Stimulated activated memory B cell treated with anti-CD40 and anti-IgM and Interleukin-4, amounts not matched to agents 10 μg/mL and 1 μg/mL and 100 μg/mL, for 72 hours (primary cell): Measurements from ENCODE around the gene STIM2.
A peak's percentile ranks its signal among the peaks of the same experiment; 100 is the strongest.

Experiments used
- ATAC-seq: fragments of 150-1000 bp; cut with Tn5 transposase; 2 replicates; pipeline ENCODE4 v1.10.0; 2021
- H3K27ac Mint-ChIP-seq: one replicate; pipeline ENCODE4 v1.8.0; 2022; ENCODE audit warnings: mild to moderate bottlenecking, mixed read lengths
- H3K27me3 Mint-ChIP-seq: one replicate; pipeline ENCODE4 v1.8.0; 2022; ENCODE audit warnings: mixed read lengths
- H3K36me3 Mint-ChIP-seq: one replicate; pipeline ENCODE4 v1.8.0; 2022; ENCODE audit warnings: mixed read lengths
- H3K4me1 Mint-ChIP-seq: one replicate; pipeline ENCODE4 v1.8.0; 2022; ENCODE audit warnings: mixed read lengths
- H3K4me3 Mint-ChIP-seq: one replicate; pipeline ENCODE4 v1.8.0; 2022; ENCODE audit warnings: mild to moderate bottlenecking, moderate library complexity, mixed read lengths
- H3K9me3 Mint-ChIP-seq: one replicate; pipeline ENCODE4 v1.8.0; 2022; ENCODE audit warnings: mixed read lengths

Gene STIM2

GRCh38 chr4:27000820-27001219 is 140.2 kb downstream of the STIM2 start:
- H3K36me3 Mint-ChIP-seq = peaks cover 14% of the 10 kb centered on the region
- peak; percentile 72 for ATAC-seq
- no peak overlapping the region for H3K4me3 Mint-ChIP-seq
- H3K27me3 Mint-ChIP-seq = no peaks in the 10 kb centered on the region
- H3K27ac Mint-ChIP-seq = peak overlapping the region; percentile 22
- peaks cover 24% of the 10 kb centered on the region for H3K4me1 Mint-ChIP-seq
- H3K9me3 Mint-ChIP-seq = no peaks in the 10 kb centered on the region

DNA sequence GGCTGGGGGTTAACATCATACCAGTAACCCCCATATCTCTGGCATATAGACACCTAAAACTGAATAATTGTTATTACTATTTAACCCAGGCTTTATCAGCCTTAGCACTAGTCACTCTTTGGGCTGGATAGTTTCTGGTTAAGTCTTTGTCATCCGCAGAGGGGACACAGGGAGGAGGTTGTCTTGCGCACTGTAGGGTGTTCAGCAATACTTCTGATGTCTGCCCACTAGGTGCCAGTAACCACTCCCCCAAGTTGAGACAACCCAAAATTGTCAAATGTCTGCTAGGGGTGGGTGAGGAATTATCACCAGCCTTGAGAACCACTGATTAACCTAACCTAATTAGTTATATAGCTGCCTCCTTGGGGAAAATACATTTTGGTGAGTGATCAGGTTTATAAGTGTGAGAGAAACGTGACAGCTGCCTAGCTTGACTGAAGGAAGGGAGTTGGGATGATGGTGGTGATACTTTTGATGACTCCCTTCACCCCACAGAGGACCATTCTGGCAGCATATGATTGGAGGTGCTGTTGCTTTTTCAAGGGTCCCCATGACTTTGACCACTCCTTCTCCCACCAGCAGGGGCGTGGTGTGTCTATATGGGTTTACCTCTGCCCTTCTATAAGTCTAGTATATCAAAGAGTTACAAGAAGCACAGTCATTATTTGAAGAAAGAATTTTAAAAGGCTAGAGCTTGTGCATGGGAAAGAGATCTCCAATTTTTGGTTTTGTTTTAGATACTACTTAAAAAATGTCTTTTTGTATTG is 140.9 kb downstream of the STIM2 start:
- H3K36me3 Mint-ChIP-seq = peaks cover 14% of the 10 kb centered on the region
- peaks cover 24% of the 10 kb centered on the region for H3K4me1 Mint-ChIP-seq
- no peak for ATAC-seq
- no peaks in the 10 kb centered on the region for H3K9me3 Mint-ChIP-seq
- no peaks in the 10 kb centered on the region for H3K27me3 Mint-ChIP-seq
- H3K27ac Mint-ChIP-seq = peak overlapping the region; percentile 22
- H3K4me3 Mint-ChIP-seq = no peak overlapping the region

- H3K9me3 Mint-ChIP-seq = no peaks in the 10 kb centered on the region
- no peak overlapping the region for H3K4me3 Mint-ChIP-seq
- peaks cover 17% of the 10 kb centered on the region for H3K4me1 Mint-ChIP-seq
- no peaks in the 10 kb centered on the region for H3K27me3 Mint-ChIP-seq
- peaks cover 13% of the 10 kb centered on the region for H3K36me3 Mint-ChIP-seq
- ATAC-seq = no peak
- H3K27ac Mint-ChIP-seq = peak overlapping the region; percentile 65
These were observed 143.0 kb downstream of the STIM2 start for GRCh38 chr4:27003642-27004113.

DNA sequence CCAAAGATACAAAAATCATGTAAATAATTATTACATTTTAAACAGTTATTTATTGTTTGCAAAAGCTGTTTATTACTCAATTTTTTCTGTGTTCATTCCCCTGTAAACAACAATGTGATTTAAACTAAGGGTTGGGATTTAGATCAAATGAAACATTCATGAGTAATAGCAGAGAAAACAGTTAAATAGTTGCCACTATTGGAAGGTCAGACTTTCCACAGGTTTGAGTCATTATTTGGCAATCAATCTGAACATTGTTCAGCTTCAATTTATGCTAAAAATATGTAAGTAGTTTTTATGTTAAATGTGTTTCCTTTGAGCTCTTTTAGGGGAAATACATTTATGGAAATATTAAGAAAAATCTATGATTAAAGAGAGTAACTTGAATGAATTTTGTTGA is 144.9 kb downstream of the STIM2 start:
- Mint-ChIP-seq H3K27ac (no peak overlapping the region), H3K4me1 (peaks cover 21% of the 10 kb centered on the region), H3K9me3 (no peaks in the 10 kb centered on the region), H3K27me3 (no peaks in the 10 kb centered on the region), H3K4me3 (no peak overlapping the region), H3K36me3 (peaks cover 13% of the 10 kb centered on the region)
- no peak for ATAC-seq

- Mint-ChIP-seq H3K9me3 (no peaks in the 10 kb centered on the region), H3K27ac (peak overlapping the region; percentile 57), H3K27me3 (no peaks in the 10 kb centered on the region), H3K4me3 (no peak overlapping the region), H3K4me1 (peaks cover 22% of the 10 kb centered on the region), H3K36me3 (peaks cover 13% of the 10 kb centered on the region)
- ATAC-seq = no peak
These were observed 145.4 kb downstream of the STIM2 start for GRCh38 chr4:27005905-27006590.

DNA sequence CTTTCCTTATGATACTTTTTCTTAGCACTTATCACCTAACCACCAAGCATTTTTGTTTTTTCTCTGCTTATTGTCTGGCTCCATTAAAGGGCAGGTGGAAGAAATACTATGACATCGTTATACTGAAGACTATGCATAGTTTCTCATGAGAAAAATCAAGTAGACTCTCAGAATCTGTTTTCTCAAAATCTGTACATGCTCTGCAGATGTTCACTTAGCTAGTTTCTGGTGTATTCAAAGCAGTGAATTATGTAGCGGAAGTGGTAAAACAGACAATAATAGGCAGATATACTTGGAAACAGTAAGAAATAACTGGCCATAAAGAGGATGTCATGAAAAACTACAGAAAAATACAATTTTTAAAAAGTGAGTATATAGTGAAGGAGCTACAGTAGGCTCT is 146.0 kb downstream of the STIM2 start:
- Mint-ChIP-seq H3K27me3 (no peaks in the 10 kb centered on the region), H3K9me3 (no peaks in the 10 kb centered on the region), H3K36me3 (peaks cover 18% of the 10 kb centered on the region), H3K4me3 (no peak overlapping the region), H3K27ac (peak overlapping the region; percentile 57), H3K4me1 (peaks cover 22% of the 10 kb centered on the region)
- ATAC-seq = no peak

DNA sequence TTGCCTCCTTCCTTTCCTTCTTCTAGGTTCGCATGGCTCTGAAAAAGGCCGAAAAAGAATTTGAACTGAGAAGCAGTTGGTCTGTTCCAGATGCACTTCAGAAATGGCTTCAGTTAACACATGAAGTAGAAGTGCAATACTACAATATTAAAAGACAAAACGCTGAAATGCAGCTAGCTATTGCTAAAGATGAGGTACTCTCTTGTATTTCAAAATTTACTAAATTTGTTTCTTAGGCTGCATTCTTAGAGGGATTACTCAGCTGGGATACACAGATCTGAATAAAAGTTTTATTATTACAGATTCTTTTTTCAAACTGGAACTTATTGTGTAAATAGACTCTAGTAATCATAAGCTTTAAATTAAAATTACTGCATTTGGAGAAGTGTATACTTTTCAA is 146.9 kb downstream of the STIM2 start:
- no peaks in the 10 kb centered on the region for H3K9me3 Mint-ChIP-seq
- H3K4me1 Mint-ChIP-seq = peaks cover 22% of the 10 kb centered on the region
- no peak for ATAC-seq
- H3K36me3 Mint-ChIP-seq = peaks cover 22% of the 10 kb centered on the region
- H3K27ac Mint-ChIP-seq = peak overlapping the region; percentile 57
- no peak overlapping the region for H3K4me3 Mint-ChIP-seq
- no peaks in the 10 kb centered on the region for H3K27me3 Mint-ChIP-seq

DNA sequence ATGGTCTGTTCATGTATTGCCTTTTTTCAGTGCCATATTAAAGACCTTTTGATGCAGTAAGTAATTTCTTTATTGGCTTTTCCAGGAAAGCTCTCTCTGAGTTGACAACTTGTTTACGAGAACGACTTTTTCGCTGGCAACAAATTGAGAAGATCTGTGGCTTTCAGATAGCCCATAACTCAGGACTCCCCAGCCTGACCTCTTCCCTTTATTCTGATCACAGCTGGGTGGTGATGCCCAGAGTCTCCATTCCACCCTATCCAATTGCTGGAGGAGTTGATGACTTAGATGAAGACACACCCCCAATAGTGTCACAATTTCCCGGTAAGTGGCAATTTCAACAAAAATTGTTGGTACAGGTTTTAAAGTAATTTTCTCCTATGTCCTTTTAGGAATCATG is 148.0 kb downstream of the STIM2 start:
- Mint-ChIP-seq H3K27ac (no peak overlapping the region), H3K27me3 (no peaks in the 10 kb centered on the region), H3K4me1 (peaks cover 12% of the 10 kb centered on the region), H3K4me3 (no peak overlapping the region), H3K36me3 (peaks cover 22% of the 10 kb centered on the region), H3K9me3 (no peaks in the 10 kb centered on the region)
- no peak for ATAC-seq

DNA sequence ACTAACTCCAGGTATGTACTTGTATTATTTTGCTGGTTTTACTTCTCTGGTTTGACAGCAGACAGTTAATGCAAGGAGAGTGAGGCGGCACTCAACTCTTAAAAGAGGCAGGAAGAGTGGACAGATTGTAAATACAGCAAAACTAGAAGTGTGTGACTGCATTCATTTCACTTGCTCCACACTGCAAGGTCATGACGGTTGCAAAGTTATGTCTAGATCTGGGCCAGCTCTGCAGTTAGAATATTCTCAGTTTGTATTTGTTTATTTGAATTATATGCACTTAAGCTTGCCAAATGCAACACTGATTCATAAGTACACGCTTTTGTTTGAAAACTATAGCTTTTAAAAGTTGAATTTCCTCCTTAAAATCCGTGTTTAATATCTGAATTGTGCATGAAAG is 148.9 kb downstream of the STIM2 start:
- peaks cover 5% of the 10 kb centered on the region for H3K4me1 Mint-ChIP-seq
- no peak overlapping the region for H3K4me3 Mint-ChIP-seq
- H3K27me3 Mint-ChIP-seq = no peaks in the 10 kb centered on the region
- H3K9me3 Mint-ChIP-seq = no peaks in the 10 kb centered on the region
- no peak for ATAC-seq
- no peak overlapping the region for H3K27ac Mint-ChIP-seq
- H3K36me3 Mint-ChIP-seq = peaks cover 15% of the 10 kb centered on the region

- Mint-ChIP-seq H3K4me3 (no peak overlapping the region), H3K27me3 (no peaks in the 10 kb centered on the region), H3K9me3 (no peaks in the 10 kb centered on the region), H3K36me3 (peaks cover 23% of the 10 kb centered on the region), H3K4me1 (peaks cover 5% of the 10 kb centered on the region), H3K27ac (no peak overlapping the region)
- ATAC-seq = peak; percentile 50
These were observed 149.8 kb downstream of the STIM2 start for GRCh38 chr4:27010334-27010940.

GRCh38 chr4:27011401-27011800 is 150.8 kb downstream of the STIM2 start:
- H3K27ac Mint-ChIP-seq = no peak overlapping the region
- no peaks in the 10 kb centered on the region for H3K27me3 Mint-ChIP-seq
- H3K4me1 Mint-ChIP-seq = peaks cover 5% of the 10 kb centered on the region
- H3K9me3 Mint-ChIP-seq = peaks cover 3% of the 10 kb centered on the region
- H3K36me3 Mint-ChIP-seq = peaks cover 33% of the 10 kb centered on the region
- no peak overlapping the region for H3K4me3 Mint-ChIP-seq
- no peak for ATAC-seq

DNA sequence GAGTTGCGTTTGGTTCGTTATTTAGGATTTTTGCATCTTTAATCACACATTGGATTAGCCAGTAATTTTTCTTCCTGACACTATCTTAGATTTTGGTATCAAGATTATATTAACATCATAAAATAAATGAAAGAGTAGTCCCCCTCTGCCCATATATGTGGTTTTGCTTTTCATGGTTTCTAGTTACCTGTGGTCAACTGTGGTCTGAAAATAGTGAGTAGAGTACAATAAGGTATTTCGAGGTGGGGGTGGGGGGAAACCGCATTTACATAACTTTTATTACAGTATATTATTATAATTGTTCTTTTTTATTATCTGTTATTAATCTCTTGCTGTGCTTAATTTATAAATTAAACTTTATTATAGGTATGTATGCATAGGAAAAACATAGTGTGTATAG is 152.4 kb downstream of the STIM2 start:
- ATAC-seq = no peak
- no peaks in the 10 kb centered on the region for H3K27me3 Mint-ChIP-seq
- H3K27ac Mint-ChIP-seq = no peak overlapping the region
- H3K9me3 Mint-ChIP-seq = peaks cover 3% of the 10 kb centered on the region
- H3K4me1 Mint-ChIP-seq = peaks cover 5% of the 10 kb centered on the region
- H3K36me3 Mint-ChIP-seq = peaks cover 40% of the 10 kb centered on the region
- no peak overlapping the region for H3K4me3 Mint-ChIP-seq

- no peaks in the 10 kb centered on the region for H3K4me1 Mint-ChIP-seq
- H3K27me3 Mint-ChIP-seq = no peaks in the 10 kb centered on the region
- no peak overlapping the region for H3K27ac Mint-ChIP-seq
- peaks cover 3% of the 10 kb centered on the region for H3K9me3 Mint-ChIP-seq
- H3K4me3 Mint-ChIP-seq = no peak overlapping the region
- no peak for ATAC-seq
- H3K36me3 Mint-ChIP-seq = peaks cover 57% of the 10 kb centered on the region
These were observed 155.9 kb downstream of the STIM2 start for GRCh38 chr4:27016551-27016950.

GRCh38 chr4:27017623-27018022 is 157.0 kb downstream of the STIM2 start:
- Mint-ChIP-seq H3K4me1 (no peaks in the 10 kb centered on the region), H3K27me3 (no peaks in the 10 kb centered on the region), H3K9me3 (peaks cover 3% of the 10 kb centered on the region), H3K27ac (no peak overlapping the region), H3K4me3 (no peak overlapping the region), H3K36me3 (peaks cover 61% of the 10 kb centered on the region)
- no peak for ATAC-seq

- Mint-ChIP-seq H3K27me3 (no peaks in the 10 kb centered on the region), H3K4me1 (no peaks in the 10 kb centered on the region), H3K4me3 (no peak overlapping the region), H3K9me3 (peaks cover 3% of the 10 kb centered on the region), H3K36me3 (peaks cover 63% of the 10 kb centered on the region), H3K27ac (no peak overlapping the region)
- no peak for ATAC-seq
These were observed 157.4 kb downstream of the STIM2 start for GRCh38 chr4:27018076-27018475.
